Type B pancreatic cell (in vitro differentiated cells): ENCODE results near the gene ENTPD2. TPM values are rescaled to one million over a fixed set of nuclear protein-coding genes. Genes with fewer than 3 reads are reported as not detected.
A peak's percentile ranks its signal among the peaks of the same experiment; 100 is the strongest.

Experiments
- DNase-seq: peaks from one replicate; pipeline ENCODE4 v3.0.0; 2021; ENCODE audit warnings: mixed read lengths; ENCODE audit not compliant: unreplicated experiment; ENCODE audit errors: extremely low spot score
- H3K27ac Mint-ChIP-seq: 2 replicates; pipeline ENCODE4 v1.8.0; 2021; ENCODE audit warnings: mild to moderate bottlenecking, mixed read lengths
- H3K27me3 Mint-ChIP-seq: 2 replicates; pipeline ENCODE4 v1.8.0; 2021; ENCODE audit warnings: mixed read lengths
- H3K36me3 Mint-ChIP-seq: 2 replicates; pipeline ENCODE4 v1.8.0; 2021; ENCODE audit warnings: mixed read lengths
- H3K4me1 Mint-ChIP-seq: one replicate; pipeline ENCODE4 v1.8.0; 2021; ENCODE audit warnings: mixed read lengths; ENCODE audit not compliant: unreplicated experiment
- H3K4me3 Mint-ChIP-seq: 2 replicates; pipeline ENCODE4 v1.8.0; 2021; ENCODE audit warnings: mild to moderate bottlenecking, mixed read lengths
- H3K9me3 Mint-ChIP-seq: 2 replicates; pipeline ENCODE4 v1.8.0; 2021; ENCODE audit warnings: mixed read lengths
- CTCF ChIP-seq: fragments of 200-600 bp; sonication (generic); conservative IDR thresholded peaks from 2 replicates; pipeline ENCODE4 v1.5.0; 2021; ENCODE audit warnings: antibody characterized with exemption, mild to moderate bottlenecking
- total RNA-seq: library from RNA; stranded (reverse); gene quantifications from 2 replicates; pipeline ENCODE4 v1.2.1, GENCODE V29; 2021; ENCODE audit warnings: low replicate concordance

The ENTPD2 gene
- total RNA-seq, 1 donor from 2014 or later, result 3.3 TPM

GRCh38 chr9:137045294-137046087 lies 8.4 kb downstream of the ENTPD2 start:
- Mint-ChIP-seq H3K4me3 (peak overlapping the region; percentile 84), H3K27ac (no peak overlapping the region), H3K27me3 (peaks cover 40% of the 10 kb centered on the region), H3K4me1 (no peaks in the 10 kb centered on the region), H3K36me3 (no peaks in the 10 kb centered on the region), H3K9me3 (no peaks in the 10 kb centered on the region)
- DNase-seq, result no peak
- no peak for TF ChIP-seq CTCF

- DNase-seq, result no peak
- H3K4me1 Mint-ChIP-seq, result no peaks in the 10 kb centered on the region
- no peak for TF ChIP-seq CTCF
- H3K9me3 Mint-ChIP-seq, result no peaks in the 10 kb centered on the region
- H3K36me3 Mint-ChIP-seq, result no peaks in the 10 kb centered on the region
- H3K27ac Mint-ChIP-seq, result no peak overlapping the region
- H3K27me3 Mint-ChIP-seq, result peaks cover 31% of the 10 kb centered on the region
- peak overlapping the region; percentile 72 for H3K4me3 Mint-ChIP-seq
These were observed 9.2 kb downstream of the ENTPD2 start for GRCh38 chr9:137044502-137045177.

- Mint-ChIP-seq H3K36me3 (no peaks in the 10 kb centered on the region), H3K27me3 (peaks cover 27% of the 10 kb centered on the region), H3K4me1 (no peaks in the 10 kb centered on the region), H3K4me3 (no peak overlapping the region), H3K9me3 (no peaks in the 10 kb centered on the region), H3K27ac (no peak overlapping the region)
- TF ChIP-seq CTCF, result no peak
- no peak for DNase-seq
These were observed 9.8 kb downstream of the ENTPD2 start for GRCh38 chr9:137044037-137044436.

- no peak for DNase-seq
- Mint-ChIP-seq H3K4me1 (no peaks in the 10 kb centered on the region), H3K36me3 (no peaks in the 10 kb centered on the region), H3K9me3 (no peaks in the 10 kb centered on the region), H3K27me3 (peaks cover 26% of the 10 kb centered on the region), H3K4me3 (no peak overlapping the region), H3K27ac (no peak overlapping the region)
- no peak for TF ChIP-seq CTCF
These were observed 10.8 kb downstream of the ENTPD2 start for GRCh38 chr9:137042751-137043727.

GRCh38 chr9:137041124-137041523 lies 12.7 kb downstream of the ENTPD2 start:
- Mint-ChIP-seq H3K4me1 (no peaks in the 10 kb centered on the region), H3K27me3 (peaks cover 9% of the 10 kb centered on the region), H3K9me3 (no peaks in the 10 kb centered on the region), H3K4me3 (no peak overlapping the region), H3K36me3 (no peaks in the 10 kb centered on the region), H3K27ac (no peak overlapping the region)
- no peak for DNase-seq
- no peak for TF ChIP-seq CTCF
